HEK293T (cell line): ENCODE data around the gene ZNF219.

Experiments used
- ARNT ChIP-seq: fragments of 450-650 bp; IDR thresholded peaks from 2 replicates; pipeline ENCODE4 v1.6.1; 2017; ENCODE audit warnings: mild to moderate bottlenecking
- ELF4 ChIP-seq: fragments of 450-650 bp; IDR thresholded peaks from 2 replicates; pipeline ENCODE4 v1.6.1; 2017; ENCODE audit warnings: antibody characterized with exemption
- FOXK2 ChIP-seq: fragments of 450-650 bp; IDR thresholded peaks from 2 replicates; pipeline ENCODE4 v1.6.1; 2016; ENCODE audit warnings: mild to moderate bottlenecking
- FOXM1 ChIP-seq: fragments of 450-650 bp; IDR thresholded peaks from 2 replicates; pipeline ENCODE4 v1.6.1; 2017; ENCODE audit warnings: mild to moderate bottlenecking, borderline replicate concordance
- HDGF ChIP-seq: fragments of 450-650 bp; IDR thresholded peaks from 2 replicates; pipeline ENCODE4 v1.6.1; 2017; ENCODE audit warnings: antibody characterized with exemption, borderline replicate concordance
- L3MBTL2 ChIP-seq: fragments of 450-650 bp; conservative IDR thresholded peaks from 2 replicates; pipeline ENCODE4 v1.6.1; 2016; ENCODE audit warnings: mild to moderate bottlenecking
- NFRKB ChIP-seq: fragments of 450-650 bp; IDR thresholded peaks from 2 replicates; pipeline ENCODE4 v1.6.1; 2016; ENCODE audit warnings: mild to moderate bottlenecking, moderate library complexity
- SP1 ChIP-seq: fragments of 450-650 bp; IDR thresholded peaks from 2 replicates; pipeline ENCODE4 v1.6.1; 2017

DNA sequence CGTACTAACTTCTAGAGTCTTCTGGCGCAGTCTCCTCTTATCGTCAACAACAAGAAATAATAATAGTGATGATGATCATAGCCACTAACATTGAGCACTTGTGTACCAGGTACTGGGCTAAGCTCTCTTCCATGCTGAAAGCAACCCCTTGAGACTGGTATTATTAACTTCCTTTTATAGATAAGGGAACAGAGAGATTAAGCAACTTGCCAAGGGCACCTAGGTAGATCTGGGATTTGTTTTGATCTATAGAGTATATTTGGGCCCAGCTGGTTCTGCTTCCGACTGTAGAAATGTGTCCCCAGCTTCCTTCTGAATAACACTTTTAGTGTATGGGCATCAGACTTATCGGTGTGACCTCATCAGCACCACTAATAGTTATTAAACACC is 1.1 kb upstream of the ZNF219 start:
- TF ChIP-seq HDGF, result no peak
- TF ChIP-seq L3MBTL2, result no peak
- no peak for TF ChIP-seq FOXK2
- no peak for TF ChIP-seq NFRKB
- TF ChIP-seq SP1, result no peak
- TF ChIP-seq FOXM1, result no peak
- no peak for TF ChIP-seq ARNT
- TF ChIP-seq ELF4, result no peak
